Parietal lobe (tissue), 1 donor: Measurements from ENCODE around the gene SLC8A1. TPM values are rescaled to one million over a fixed set of nuclear protein-coding genes. Genes with fewer than 3 reads are reported as not detected.

ENCODE experiments used
- total RNA-seq: library from RNA; depleted of rRNA; stranded (reverse); fragments of >200 nt; gene quantifications from one replicate; pipeline ENCODE4 v1.2.3, GENCODE V29; 2014

SLC8A1 gene
- total RNA-seq, result 160 TPM

DNA sequence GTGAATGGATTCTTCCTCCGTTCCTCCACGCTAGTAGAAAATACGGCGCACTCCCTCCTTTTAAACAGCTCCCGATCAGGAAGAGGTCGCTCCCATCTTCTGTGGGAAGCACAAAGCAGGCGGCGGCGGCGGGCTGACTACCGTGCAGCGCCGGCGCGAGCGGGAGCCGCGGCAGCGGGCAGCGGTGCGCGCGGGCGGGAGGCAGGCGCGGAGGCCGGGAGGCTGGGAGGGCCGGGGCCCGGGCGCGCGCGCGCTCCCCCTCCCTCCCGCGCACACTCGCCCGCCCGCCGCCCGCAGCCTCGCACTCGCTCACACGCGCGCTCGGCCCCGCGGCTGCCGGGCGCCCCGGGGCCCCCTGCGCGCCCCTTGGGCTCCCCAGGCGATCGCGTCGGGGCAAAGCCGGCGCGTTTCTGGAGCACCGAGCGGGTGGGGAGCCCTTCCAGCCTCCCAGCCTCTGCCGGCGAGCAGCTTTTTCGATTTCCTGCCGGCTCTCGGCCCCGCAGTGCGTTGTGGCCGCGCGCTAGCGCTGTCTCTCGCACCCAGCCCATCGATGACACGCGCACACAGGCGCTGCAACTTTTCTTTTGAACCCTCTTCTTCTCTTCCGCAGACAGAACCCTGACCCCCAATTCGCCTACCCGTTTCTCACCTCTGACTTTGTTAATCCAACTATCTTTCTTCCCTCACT is at the start of gene SLC8A1:
SLC8A1 (minus strand) TSS at position 173 of the 688 bp plus-strand sequence.

